ENCODE measurements around the gene ARMC2. TPM values are rescaled to one million over a fixed set of nuclear protein-coding genes. Genes with fewer than 3 reads are reported as not detected.

ARMC2 gene
- total RNA-seq, 2 experiments from 2014 or later, result 5.2 to 5.7 TPM

DNA sequence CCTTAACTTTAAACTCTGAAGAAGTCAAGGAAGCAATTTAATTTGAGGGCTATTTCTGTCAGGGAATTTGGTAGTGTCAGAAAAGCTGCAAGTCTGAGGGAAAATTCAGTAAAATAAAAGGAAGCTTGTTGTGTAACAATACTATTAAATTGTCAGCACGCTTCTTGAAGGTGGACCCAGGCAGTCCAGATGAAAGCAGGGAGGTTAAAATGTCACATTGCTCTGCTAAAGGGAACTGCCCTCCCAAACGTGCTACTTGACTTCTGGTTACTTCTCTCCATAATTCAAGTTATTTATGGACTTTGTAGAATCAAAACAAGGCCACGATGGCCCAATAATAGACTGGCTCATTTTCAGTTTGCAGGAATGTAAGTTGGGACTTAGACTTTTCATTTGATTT is 28.2 kb upstream of the ARMC2 start:
- TF ChIP-seq, protein P1, sequence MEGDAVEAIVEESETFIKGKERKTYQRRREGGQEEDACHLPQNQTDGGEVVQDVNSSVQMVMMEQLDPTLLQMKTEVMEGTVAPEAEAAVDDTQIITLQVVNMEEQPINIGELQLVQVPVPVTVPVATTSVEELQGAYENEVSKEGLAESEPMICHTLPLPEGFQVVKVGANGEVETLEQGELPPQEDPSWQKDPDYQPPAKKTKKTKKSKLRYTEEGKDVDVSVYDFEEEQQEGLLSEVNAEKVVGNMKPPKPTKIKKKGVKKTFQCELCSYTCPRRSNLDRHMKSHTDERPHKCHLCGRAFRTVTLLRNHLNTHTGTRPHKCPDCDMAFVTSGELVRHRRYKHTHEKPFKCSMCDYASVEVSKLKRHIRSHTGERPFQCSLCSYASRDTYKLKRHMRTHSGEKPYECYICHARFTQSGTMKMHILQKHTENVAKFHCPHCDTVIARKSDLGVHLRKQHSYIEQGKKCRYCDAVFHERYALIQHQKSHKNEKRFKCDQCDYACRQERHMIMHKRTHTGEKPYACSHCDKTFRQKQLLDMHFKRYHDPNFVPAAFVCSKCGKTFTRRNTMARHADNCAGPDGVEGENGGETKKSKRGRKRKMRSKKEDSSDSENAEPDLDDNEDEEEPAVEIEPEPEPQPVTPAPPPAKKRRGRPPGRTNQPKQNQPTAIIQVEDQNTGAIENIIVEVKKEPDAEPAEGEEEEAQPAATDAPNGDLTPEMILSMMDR (IDR thresholded peaks at IDR 0.05), result no peak
- Mint-ChIP-seq H3K36me3 (ENCODE audit: low read depth) (no peaks in the 10 kb centered on the region), H3K27ac (no peak overlapping the region), H3K9me3 (peaks cover 5% of the 10 kb centered on the region), H3K4me3 (no peak overlapping the region), H3K4me1 (ENCODE audit: low read depth) (no peaks in the 10 kb centered on the region), H3K27me3 (no peaks in the 10 kb centered on the region)
- POLR2A ChIA-PET, result no interaction called here
- ATAC-seq (ENCODE audit: poor library complexity), result no peak
- Histone ChIP-seq H3K4me3 (ENCODE audit: low read length) (no peak overlapping the region), H3K36me3 (ENCODE audit: insufficient read depth, low read length) (no peaks in the 10 kb centered on the region), H3K4me1 (ENCODE audit: insufficient read depth, low read length) (no peaks in the 10 kb centered on the region), H3K27me3 (ENCODE audit: control insufficient read depth in 1 of 2, insufficient read depth in 2 of 2, low read length in 2 of 2) (no peaks in the 10 kb centered on the region), H3K9me3 (ENCODE audit: control insufficient read depth in 1 of 2, insufficient read depth in 1 of 2, low read length in 2 of 2) (peaks cover 0 to 7% of the 10 kb centered on the region in 2 experiments), H3K27ac (ENCODE audit: low read depth in 1 of 2, low read length in 2 of 2) (no peak overlapping the region)
- intact Hi-C loops (cut with DNase I, micrococcal nuclease), result no loop called here
- DNase-seq, result no peak
- CTCF ChIA-PET, result no interaction called here

DNA sequence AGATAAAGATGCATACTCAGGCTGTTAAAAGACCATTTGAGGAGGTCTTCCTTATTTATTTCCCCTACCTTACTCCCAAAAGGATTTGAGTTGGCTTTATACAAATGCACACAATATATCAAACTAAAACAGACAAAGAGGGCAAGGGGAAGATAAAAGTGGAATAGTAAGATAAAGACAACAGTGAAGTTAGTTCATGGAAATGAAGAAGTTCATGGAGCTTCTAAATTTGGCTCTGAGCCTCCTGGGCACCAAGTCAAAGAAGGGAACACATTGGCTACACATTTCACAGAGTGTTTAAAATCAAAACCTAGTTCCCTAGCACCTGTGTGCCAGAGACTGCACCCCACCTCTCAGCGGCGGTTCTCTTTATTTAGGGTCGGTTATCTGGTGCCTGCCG is 25.8 kb upstream of the ARMC2 start:
- Mint-ChIP-seq H3K36me3 (ENCODE audit: low read depth) (no peaks in the 10 kb centered on the region), H3K4me3 (no peak overlapping the region), H3K9me3 (peaks cover 8% of the 10 kb centered on the region), H3K27me3 (no peaks in the 10 kb centered on the region), H3K4me1 (ENCODE audit: low read depth) (no peaks in the 10 kb centered on the region), H3K27ac (no peak overlapping the region)
- Histone ChIP-seq H3K36me3 (ENCODE audit: insufficient read depth, low read length) (no peaks in the 10 kb centered on the region), H3K9me3 (ENCODE audit: control insufficient read depth in 1 of 2, insufficient read depth in 1 of 2, low read length in 2 of 2) (peaks cover 0 to 15% of the 10 kb centered on the region in 2 experiments), H3K27ac (ENCODE audit: low read depth in 1 of 2, low read length in 2 of 2) (no peak overlapping the region), H3K4me3 (ENCODE audit: low read length) (no peak overlapping the region), H3K27me3 (ENCODE audit: control insufficient read depth in 1 of 2, insufficient read depth in 2 of 2, low read length in 2 of 2) (no peaks in the 10 kb centered on the region), H3K4me1 (ENCODE audit: insufficient read depth, low read length) (no peaks in the 10 kb centered on the region)
- intact Hi-C loops (cut with DNase I, micrococcal nuclease), result no loop called here
- no peak for ATAC-seq (ENCODE audit: poor library complexity)
- TF ChIP-seq, protein P1 (IDR thresholded peaks at IDR 0.05), result no peak
- no peak for DNase-seq
- POLR2A ChIA-PET, result interaction anchor here (0.6 kb wide), 1 partner anchor 758 kb away, joined by 3 read pairs; no protein-coding TSS in a partner anchor
- CTCF ChIA-PET, result no interaction called here

DNA sequence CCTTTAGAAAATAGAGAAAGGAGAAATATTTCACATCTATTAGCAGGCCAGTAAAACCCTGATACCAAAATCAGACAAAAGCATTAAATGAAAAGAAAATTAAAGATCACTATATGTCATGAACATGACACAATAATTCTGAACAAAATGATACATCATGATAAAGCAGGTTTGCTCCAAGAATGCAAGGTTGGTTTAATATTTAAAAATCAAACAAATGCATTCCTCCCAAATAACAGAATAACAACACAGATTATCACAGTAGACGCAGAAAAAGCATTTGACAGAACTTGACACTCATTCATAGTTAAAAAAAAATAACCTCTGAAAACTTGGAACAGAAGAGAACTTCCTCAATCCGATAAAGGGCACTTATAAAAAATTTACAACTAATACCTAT is 22.9 kb upstream of the ARMC2 start:
- Histone ChIP-seq H3K9me3 (ENCODE audit: control insufficient read depth in 1 of 2, insufficient read depth in 1 of 2, low read length in 2 of 2) (peaks cover 0 to 7% of the 10 kb centered on the region in 2 experiments), H3K27ac (ENCODE audit: low read depth in 1 of 2, low read length in 2 of 2) (no peak overlapping the region), H3K36me3 (ENCODE audit: insufficient read depth, low read length) (no peaks in the 10 kb centered on the region), H3K4me1 (ENCODE audit: insufficient read depth, low read length) (no peaks in the 10 kb centered on the region), H3K4me3 (ENCODE audit: low read length) (no peak overlapping the region), H3K27me3 (ENCODE audit: control insufficient read depth in 1 of 2, insufficient read depth in 2 of 2, low read length in 2 of 2) (no peaks in the 10 kb centered on the region)
- ATAC-seq (ENCODE audit: poor library complexity) (no peak), DNase-seq (no peak)
- no peaks in the 10 kb centered on the region for H3K27me3 Mint-ChIP-seq
- ChIA-PET POLR2A (no interaction called here), CTCF (no interaction called here)
- peaks cover 8% of the 10 kb centered on the region for H3K9me3 Mint-ChIP-seq
- no peak overlapping the region for H3K27ac Mint-ChIP-seq
- H3K36me3 Mint-ChIP-seq (ENCODE audit: low read depth), result no peaks in the 10 kb centered on the region
- intact Hi-C loops (cut with DNase I, micrococcal nuclease), result no loop called here
- H3K4me3 Mint-ChIP-seq, result no peak overlapping the region
- TF ChIP-seq, protein P1 (IDR thresholded peaks at IDR 0.05), result no peak
- no peaks in the 10 kb centered on the region for H3K4me1 Mint-ChIP-seq (ENCODE audit: low read depth)
